ENCODE results near the gene POU2AF2. TPM values are rescaled to one million over a fixed set of nuclear protein-coding genes. Genes with fewer than 3 reads are reported as not detected.

Gene POU2AF2
- total RNA-seq, 1 experiment from 2014 or later = not detected

- Mint-ChIP-seq H3K4me1 (no peaks in the 10 kb centered on the region), H3K36me3 (ENCODE audit: insufficient read depth in 1 of 3, low read depth in 3 of 3) (no peaks in the 10 kb centered on the region), H3K27ac (no peak overlapping the region), H3K27me3 (ENCODE audit: low read depth) (no peaks in the 10 kb centered on the region), H3K9me3 (no peaks in the 10 kb centered on the region), H3K4me3 (no peak overlapping the region)
- Histone ChIP-seq H4K8ac (replicated peaks; ENCODE audit: insufficient read length, low read depth, low read length) (no peak overlapping the region), H2BK5ac (ENCODE audit: insufficient read length, low read length) (no peak overlapping the region), H2AFZ (ENCODE audit: low read length) (no peak overlapping the region), H3K23me2 (ENCODE audit: insufficient read length, low read depth, low read length, poor library complexity, severe bottlenecking) (no peaks in the 10 kb centered on the region), H3K4ac (ENCODE audit: low read depth, low read length) (no peak overlapping the region), H3K23ac (ENCODE audit: insufficient read length, low read depth, low read length) (no peak overlapping the region), H4K5ac (ENCODE audit: insufficient read length, low read depth, low read length) (no peak overlapping the region), H2BK20ac (ENCODE audit: low read depth, low read length, poor library complexity, severe bottlenecking) (no peak overlapping the region), H3K18ac (ENCODE audit: insufficient read length, low read depth, low read length) (no peak overlapping the region), H3K79me1 (ENCODE audit: insufficient read depth, low read depth, low read length, poor library complexity, severe bottlenecking) (no peaks in the 10 kb centered on the region), H3K27me3 (ENCODE audit: insufficient read depth, low read length) (no peaks in the 10 kb centered on the region), H3K4me1 (ENCODE audit: insufficient read depth, low read length) (no peaks in the 10 kb centered on the region), H2BK12ac (ENCODE audit: insufficient read length, low read depth, low read length) (no peak overlapping the region), H4K20me1 (ENCODE audit: control insufficient read depth, insufficient read depth, insufficient read length) (no peaks in the 10 kb centered on the region), H3K56ac (ENCODE audit: insufficient read length, low read depth, low read length) (no peak overlapping the region), H2BK15ac (ENCODE audit: low read depth, low read length) (no peak overlapping the region), H3K4me2 (ENCODE audit: insufficient read depth, insufficient read length, low read length) (no peak overlapping the region), H3K14ac (ENCODE audit: insufficient read depth, low read length) (no peak overlapping the region), H3K9ac (ENCODE audit: extremely low read depth, insufficient read length, low read length) (no peak overlapping the region), H3K9me3 (ENCODE audit: control insufficient read depth, low read depth, low read length) (no peaks in the 10 kb centered on the region), H3K79me2 (ENCODE audit: insufficient read depth, low read length) (no peaks in the 10 kb centered on the region), H2AK5ac (ENCODE audit: insufficient read length, low read length) (no peak overlapping the region), H2BK120ac (ENCODE audit: low read depth, low read length, poor library complexity, severe bottlenecking) (no peak overlapping the region), H3T11ph (ENCODE audit: low read length) (no peak overlapping the region), H4K91ac (ENCODE audit: insufficient read length, low read depth, low read length) (no peak overlapping the region), H3K27ac (ENCODE audit: insufficient read length, low read depth, low read length) (no peak overlapping the region)
- DNase-seq = no peak
- TF ChIP-seq CTCF (conservative IDR thresholded peaks at IDR 0.05) = no peak
These were observed 41.3 kb upstream of the POU2AF2 start for GRCh38 chr11:111204211-111204610.

All from H9 (cell line).